K562 treated with DMSO at 1 percent for 48 hours (cell line): Measurements from ENCODE around the gene MCF2L2. TPM values are rescaled to one million over a fixed set of nuclear protein-coding genes. Genes with fewer than 3 reads are reported as not detected.

Experiments
- total RNA-seq: library from RNA; unstranded; fragments of 300-600 nt; gene quantifications from 2 replicates; pipeline ENCODE4 v1.2.3, GENCODE V29; 2022; ENCODE audit warnings: low replicate concordance; ENCODE audit errors: extremely low read depth

MCF2L2 gene, protein sequence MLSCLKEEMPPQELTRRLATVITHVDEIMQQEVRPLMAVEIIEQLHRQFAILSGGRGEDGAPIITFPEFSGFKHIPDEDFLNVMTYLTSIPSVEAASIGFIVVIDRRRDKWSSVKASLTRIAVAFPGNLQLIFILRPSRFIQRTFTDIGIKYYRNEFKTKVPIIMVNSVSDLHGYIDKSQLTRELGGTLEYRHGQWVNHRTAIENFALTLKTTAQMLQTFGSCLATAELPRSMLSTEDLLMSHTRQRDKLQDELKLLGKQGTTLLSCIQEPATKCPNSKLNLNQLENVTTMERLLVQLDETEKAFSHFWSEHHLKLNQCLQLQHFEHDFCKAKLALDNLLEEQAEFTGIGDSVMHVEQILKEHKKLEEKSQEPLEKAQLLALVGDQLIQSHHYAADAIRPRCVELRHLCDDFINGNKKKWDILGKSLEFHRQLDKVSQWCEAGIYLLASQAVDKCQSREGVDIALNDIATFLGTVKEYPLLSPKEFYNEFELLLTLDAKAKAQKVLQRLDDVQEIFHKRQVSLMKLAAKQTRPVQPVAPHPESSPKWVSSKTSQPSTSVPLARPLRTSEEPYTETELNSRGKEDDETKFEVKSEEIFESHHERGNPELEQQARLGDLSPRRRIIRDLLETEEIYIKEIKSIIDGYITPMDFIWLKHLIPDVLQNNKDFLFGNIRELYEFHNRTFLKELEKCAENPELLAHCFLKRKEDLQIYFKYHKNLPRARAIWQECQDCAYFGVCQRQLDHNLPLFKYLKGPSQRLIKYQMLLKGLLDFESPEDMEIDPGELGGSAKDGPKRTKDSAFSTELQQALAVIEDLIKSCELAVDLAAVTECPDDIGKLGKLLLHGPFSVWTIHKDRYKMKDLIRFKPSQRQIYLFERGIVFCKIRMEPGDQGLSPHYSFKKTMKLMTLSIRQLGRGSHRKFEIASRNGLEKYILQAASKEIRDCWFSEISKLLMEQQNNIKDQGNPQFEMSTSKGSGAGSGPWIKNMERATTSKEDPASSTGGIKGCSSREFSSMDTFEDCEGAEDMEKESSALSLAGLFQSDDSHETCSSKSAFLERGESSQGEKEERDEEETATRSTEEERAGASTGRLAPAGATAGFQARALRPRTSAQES
- not detected in 2 replicates for total RNA-seq

DNA sequence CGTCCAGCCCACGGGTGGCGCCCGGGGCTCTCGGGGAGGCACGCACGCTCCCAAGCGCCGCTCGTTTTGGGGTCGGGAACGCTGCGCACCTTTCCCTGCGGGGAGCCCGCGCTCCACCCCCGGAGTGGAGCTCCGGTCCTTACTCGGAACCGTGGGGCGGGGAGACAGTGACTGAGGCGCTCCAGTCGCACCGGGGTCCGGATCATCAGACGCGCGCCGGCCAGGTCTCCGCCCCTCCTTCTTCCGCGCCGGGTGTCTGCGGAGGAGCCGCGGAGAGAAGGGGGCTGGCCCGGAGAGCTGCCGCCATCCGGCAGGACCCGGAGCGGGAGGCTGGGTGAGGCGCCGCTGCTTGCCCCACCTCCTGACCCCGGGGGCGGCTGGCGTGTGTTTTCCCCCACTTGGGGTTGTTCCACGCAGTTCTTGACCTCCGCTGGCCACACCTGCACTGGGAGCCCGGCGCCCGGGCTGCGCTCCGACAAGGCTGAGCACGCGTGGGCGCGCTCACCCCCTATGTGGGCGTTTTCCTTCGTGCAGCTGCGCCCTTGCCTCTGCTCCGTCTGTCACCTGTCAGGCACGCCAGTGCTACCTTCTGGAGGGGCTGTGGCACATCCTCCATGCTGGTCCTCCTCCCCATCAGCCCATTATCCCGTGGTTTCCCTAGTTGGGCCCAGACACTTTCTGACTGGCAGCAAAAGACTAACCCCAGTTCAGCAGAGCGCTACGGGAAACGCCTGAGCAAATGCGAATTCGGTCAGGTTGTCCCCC lies at the start of gene MCF2L2:
Gene MCF2L2 (minus strand): TSS at position 173 of the 765 bp plus-strand sequence. CDS start 642 bp downstream, outside the sequence.

DNA sequence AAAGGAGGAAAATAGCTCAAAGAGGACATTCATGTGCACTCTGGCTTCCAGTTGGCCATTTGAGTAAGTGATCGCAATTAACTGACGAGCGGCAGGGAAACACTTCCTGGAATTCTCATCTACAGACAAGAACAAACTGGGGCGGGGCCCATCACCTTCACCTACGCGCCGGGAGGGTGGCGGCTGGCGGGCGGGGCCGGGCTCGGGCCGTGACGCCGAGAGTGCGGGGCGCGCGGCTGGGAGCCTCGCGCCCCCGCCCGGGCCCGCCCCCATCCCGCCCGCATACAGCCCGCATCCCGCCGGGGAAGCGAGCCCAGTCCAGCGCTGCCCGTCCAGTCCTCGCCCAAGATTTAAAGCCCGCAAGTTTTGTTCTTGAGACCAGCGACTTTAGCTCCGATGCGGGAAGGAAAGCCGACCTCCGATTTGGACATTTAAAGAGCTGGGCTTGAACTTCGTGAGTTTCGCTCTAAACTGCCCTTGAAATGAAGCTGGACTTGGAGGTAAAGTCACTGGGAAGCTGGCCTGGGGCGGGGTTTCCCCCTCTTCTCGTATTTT lies 175.4 kb downstream of the MCF2L2 start, which contains the start of gene B3GNT5:
Gene B3GNT5 (plus strand): TSS at position 281 of the 555 bp plus-strand sequence. CDS start 16,546 bp downstream, outside the sequence.

Other genes with a start within 250 kb of the MCF2L2 start
- gene B3GNT5, start 175.4 kb downstream of the MCF2L2 start, total RNA-seq = not detected in 2 replicates
- not detected in 2 replicates for gene KLHL6, start 127.1 kb upstream of the MCF2L2 start, total RNA-seq
- gene KLHL24, start 207.0 kb upstream of the MCF2L2 start, total RNA-seq = not detected in 2 replicates